ENCODE data around the gene PLXNA4.

PLXNA4 gene

DNA sequence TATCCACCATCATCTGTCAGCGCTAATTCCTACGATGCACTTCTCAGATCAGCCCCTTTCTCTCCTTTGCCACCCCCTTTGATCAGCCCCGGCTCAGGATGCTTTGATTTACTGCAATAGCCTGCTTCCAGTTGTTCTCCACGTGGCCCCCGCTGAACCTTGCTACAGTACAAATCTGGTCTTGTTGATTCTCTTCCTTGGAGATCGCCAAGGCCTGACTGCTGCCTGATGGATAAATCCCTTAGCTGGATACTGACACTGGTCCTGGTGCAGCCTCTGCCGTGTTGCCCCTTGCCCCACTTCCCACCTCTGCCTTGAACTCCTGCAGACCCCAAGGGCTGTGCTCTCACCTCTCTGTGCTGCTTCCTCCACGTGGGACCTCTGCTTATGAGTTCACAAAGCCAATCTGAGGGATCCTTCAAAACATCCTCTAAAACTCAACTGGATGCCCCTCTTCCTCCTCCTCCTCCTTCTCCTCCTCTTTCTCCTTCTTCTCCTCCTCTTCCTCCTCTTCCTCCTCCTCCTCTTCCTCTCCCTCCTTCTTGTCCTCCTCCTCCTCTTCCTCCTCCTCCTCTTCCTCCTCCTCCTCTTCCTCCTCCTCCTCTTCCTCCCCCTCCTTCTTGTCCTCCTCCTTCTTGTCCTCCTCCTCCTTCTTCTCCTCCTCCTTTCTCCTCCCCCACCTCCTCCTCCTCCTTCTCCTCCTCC lies 15.3 kb downstream of the PLXNA4 start:
- TF ChIP-seq, protein P1, sequence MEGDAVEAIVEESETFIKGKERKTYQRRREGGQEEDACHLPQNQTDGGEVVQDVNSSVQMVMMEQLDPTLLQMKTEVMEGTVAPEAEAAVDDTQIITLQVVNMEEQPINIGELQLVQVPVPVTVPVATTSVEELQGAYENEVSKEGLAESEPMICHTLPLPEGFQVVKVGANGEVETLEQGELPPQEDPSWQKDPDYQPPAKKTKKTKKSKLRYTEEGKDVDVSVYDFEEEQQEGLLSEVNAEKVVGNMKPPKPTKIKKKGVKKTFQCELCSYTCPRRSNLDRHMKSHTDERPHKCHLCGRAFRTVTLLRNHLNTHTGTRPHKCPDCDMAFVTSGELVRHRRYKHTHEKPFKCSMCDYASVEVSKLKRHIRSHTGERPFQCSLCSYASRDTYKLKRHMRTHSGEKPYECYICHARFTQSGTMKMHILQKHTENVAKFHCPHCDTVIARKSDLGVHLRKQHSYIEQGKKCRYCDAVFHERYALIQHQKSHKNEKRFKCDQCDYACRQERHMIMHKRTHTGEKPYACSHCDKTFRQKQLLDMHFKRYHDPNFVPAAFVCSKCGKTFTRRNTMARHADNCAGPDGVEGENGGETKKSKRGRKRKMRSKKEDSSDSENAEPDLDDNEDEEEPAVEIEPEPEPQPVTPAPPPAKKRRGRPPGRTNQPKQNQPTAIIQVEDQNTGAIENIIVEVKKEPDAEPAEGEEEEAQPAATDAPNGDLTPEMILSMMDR (IDR thresholded peaks at IDR 0.05; ENCODE audit: low read depth, low read length, missing control alignments): no peak
- no peak overlapping the region for H3K4me3 ChIP-seq (ENCODE audit: low read depth, low read length)
- in situ Hi-C loops (cut with HindIII; ENCODE audit: low sequenced_read_pairs): no loop called here
- no peak for DNase-seq (ENCODE audit: low read depth)

DNA sequence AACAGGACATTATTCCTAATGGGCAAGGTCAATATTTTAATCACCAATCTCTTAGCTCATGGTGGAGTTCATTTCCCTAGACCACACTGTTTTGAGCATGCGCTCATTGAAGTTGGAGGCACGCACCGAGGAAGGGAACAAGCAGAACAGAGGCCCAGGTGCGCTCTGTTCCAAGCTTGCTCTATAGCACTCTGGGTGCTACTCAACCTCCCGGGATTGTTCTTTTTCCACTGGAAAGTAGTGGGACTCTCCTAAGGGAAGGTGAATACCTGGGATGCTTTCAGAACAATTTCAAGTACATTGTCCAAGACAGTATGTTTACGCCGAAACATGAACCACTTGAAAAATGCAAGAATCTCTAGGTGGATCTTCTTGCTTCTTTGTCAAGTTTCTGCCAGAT lies 16.2 kb downstream of the PLXNA4 start:
- H3K4me3 ChIP-seq (ENCODE audit: low read depth, low read length): no peak overlapping the region
- in situ Hi-C loops (cut with HindIII; ENCODE audit: low sequenced_read_pairs): no loop called here
- DNase-seq (ENCODE audit: low read depth): no peak
- TF ChIP-seq, protein P1 (IDR thresholded peaks at IDR 0.05; ENCODE audit: low read depth, low read length, missing control alignments): no peak

DNA sequence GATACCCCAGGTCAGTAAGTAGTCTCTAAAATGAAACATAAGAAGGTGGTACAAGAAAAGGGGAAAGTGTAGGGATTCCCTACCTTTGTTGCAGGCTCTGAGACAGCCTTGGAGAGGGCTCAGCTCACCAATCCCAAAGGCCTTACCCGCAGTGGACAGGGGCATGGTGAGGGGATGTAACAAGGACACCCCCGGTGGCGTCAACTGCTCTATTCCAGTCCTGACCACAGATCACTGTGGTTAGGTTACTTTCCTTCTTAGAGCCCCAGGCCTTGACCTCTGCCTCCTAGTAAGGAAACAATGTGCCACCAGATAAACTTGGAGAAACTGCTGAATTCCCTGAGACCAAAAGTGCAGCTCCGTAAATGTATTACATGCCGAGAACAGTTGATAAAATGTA lies 17.5 kb downstream of the PLXNA4 start:
- DNase-seq (ENCODE audit: low read depth): no peak
- TF ChIP-seq, protein P1 (IDR thresholded peaks at IDR 0.05; ENCODE audit: low read depth, low read length, missing control alignments): no peak
- H3K4me3 ChIP-seq (ENCODE audit: low read depth, low read length): no peak overlapping the region
- in situ Hi-C loops (cut with HindIII; ENCODE audit: low sequenced_read_pairs): no loop called here

DNA sequence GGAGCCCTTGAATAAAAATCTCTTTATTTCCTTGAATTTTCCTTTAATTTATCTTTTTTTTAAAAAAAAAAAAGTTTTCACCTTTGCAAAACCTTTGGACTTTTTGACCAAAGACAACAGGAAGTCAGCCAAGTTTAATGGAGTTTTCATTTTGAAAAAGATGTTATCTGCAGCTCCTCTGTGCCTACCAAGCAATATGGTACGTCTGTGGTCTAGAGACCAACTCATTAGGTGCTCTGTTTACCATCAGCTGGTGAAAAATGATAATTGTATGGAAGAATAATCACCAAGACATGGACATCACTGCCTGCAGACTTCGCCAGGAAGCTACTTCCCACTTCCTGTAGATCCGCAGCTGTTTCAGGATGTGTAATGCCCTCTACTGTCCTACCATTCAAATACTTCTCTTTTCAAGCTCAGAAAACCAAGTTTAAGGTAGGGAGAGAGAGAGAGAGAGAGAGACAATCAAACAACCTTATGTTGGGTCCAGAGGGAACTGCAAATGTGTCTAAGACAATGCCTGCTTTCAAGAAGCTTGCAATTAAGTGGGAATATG lies 18.7 kb downstream of the PLXNA4 start:
- DNase-seq (ENCODE audit: low read depth): no peak
- in situ Hi-C loops (cut with HindIII; ENCODE audit: low sequenced_read_pairs): no loop called here
- no peak overlapping the region for H3K4me3 ChIP-seq (ENCODE audit: low read depth, low read length)
- TF ChIP-seq, protein P1 (IDR thresholded peaks at IDR 0.05; ENCODE audit: low read depth, low read length, missing control alignments): peak; percentile 14

DNA sequence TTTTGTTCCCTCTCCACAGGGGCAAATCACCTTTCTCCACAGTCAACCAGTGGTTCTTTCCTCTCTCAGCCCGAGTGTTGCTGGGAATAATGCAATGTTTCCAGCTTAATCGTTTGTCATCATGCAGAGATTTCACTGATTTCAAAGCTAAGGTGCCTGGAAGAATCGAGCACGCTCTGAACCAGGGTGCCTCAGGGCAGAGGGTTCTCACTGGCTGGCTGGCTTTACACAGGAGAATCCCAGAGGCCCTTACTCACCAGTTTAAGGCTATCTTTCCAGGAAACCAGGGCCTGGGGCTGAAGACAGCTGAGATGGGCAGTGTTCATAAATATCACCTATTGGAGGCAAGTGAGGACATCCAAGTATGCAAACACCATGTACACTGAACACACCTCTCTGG lies 21.8 kb downstream of the PLXNA4 start:
- no peak overlapping the region for H3K4me3 ChIP-seq (ENCODE audit: low read depth, low read length)
- TF ChIP-seq, protein P1 (IDR thresholded peaks at IDR 0.05; ENCODE audit: low read depth, low read length, missing control alignments): no peak
- DNase-seq (ENCODE audit: low read depth): no peak
- in situ Hi-C loops (cut with HindIII; ENCODE audit: low sequenced_read_pairs): no loop called here

DNA sequence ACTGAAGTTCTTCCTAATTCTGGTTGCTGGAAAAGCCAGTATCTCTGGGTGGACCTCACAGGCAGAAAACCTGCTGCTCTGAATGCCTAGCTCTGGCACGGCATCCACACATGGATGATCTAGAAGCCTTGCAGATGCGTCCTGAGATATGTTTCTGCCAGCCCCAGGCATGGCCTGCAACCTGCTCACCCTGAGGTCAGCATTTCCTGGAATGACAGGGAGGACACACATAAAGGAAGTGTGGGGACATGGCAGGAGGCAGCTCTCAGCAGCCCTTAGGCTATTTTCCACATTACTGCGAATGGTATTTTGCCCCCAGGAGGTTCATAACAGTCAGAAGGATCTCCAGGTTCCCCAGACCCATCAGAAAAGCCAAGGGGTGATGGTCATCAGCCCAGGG lies 23.2 kb downstream of the PLXNA4 start:
- TF ChIP-seq, protein P1 (IDR thresholded peaks at IDR 0.05; ENCODE audit: low read depth, low read length, missing control alignments): no peak

More for the DNA sequence above, 23.2 kb downstream of the PLXNA4 start:
- H3K4me3 ChIP-seq (ENCODE audit: low read depth, low read length): no peak overlapping the region
- in situ Hi-C loops (cut with HindIII; ENCODE audit: low sequenced_read_pairs): no loop called here
- DNase-seq (ENCODE audit: low read depth): no peak
